CD4-positive, alpha-beta T cell (primary cell): Measurements from ENCODE around the gene PIAS1. TPM values are rescaled to one million over a fixed set of nuclear protein-coding genes. Genes with fewer than 3 reads are reported as not detected.

Experiments used
- ATAC-seq: fragments of 200-7000 bp; cut with Tn5 transposase; one replicate; pipeline ENCODE4 v1.10.0; 2022; ENCODE audit warnings: mild to moderate bottlenecking; ENCODE audit not compliant: poor library complexity
- CTCF ChIA-PET: fragments of 350-600 bp; sonication (Branson Sonifier 250); formaldehyde crosslinking; loops from one replicate; lab custom pipeline; 2021; ENCODE audit warnings: antibody characterized with exemption, inconsistent platforms; lab: Charles Lee
- POLR2A ChIA-PET: fragments of 350-600 bp; sonication (Branson Sonifier 250); formaldehyde crosslinking; loops from one replicate; lab custom pipeline; 2021; ENCODE audit warnings: antibody characterized with exemption, inconsistent platforms; lab: Charles Lee
- DNase-seq, 14 experiments: peaks; one replicate each; pipeline ENCODE4 v3.0.0-alpha.2; 2013 to 2020; ENCODE audit warnings: mixed read lengths in 2 of 14
- H3K27ac ChIP-seq, 2 donors: one replicate each; pipeline versions ENCODE4 v1.5.1 to v1.7.0; 2013; ENCODE audit warnings: low read length in 2 of 2, low read depth in 1 of 2, mild to moderate bottlenecking in 1 of 2
- H3K27me3 ChIP-seq, 2 experiments: 1 replicate in 1 of 2; 2 replicates in 1 of 2; pipeline versions ENCODE4 v1.6.1 to v1.7.0; 2013; ENCODE audit warnings: low read length in 2 of 2, control low read depth in 1 of 2, mild to moderate bottlenecking in 1 of 2, moderate library complexity in 1 of 2; ENCODE audit not compliant: insufficient read depth in 2 of 2, control insufficient read depth in 1 of 2
- H3K36me3 ChIP-seq: one replicate; pipeline ENCODE4 v1.6.1; 2013; ENCODE audit warnings: low read length, control low read depth; ENCODE audit not compliant: insufficient read depth
- H3K4me1 ChIP-seq: one replicate; pipeline ENCODE4 v1.6.1; 2013; ENCODE audit warnings: low read length, control low read depth; ENCODE audit not compliant: insufficient read depth
- H3K4me3 ChIP-seq: one replicate; pipeline ENCODE4 v1.5.1; 2013; ENCODE audit warnings: mild to moderate bottlenecking, low read length, moderate library complexity
- H3K9me3 ChIP-seq, 2 experiments: 1 replicate in 1 of 2; 2 replicates in 1 of 2; pipeline versions ENCODE4 v1.6.1 to v1.7.0; 2013; ENCODE audit warnings: low read length in 2 of 2, mild to moderate bottlenecking in 2 of 2, control low read depth in 1 of 2, moderate library complexity in 1 of 2; ENCODE audit not compliant: control insufficient read depth in 1 of 2, insufficient read depth in 1 of 2
- H3K27ac Mint-ChIP-seq: one replicate; pipeline ENCODE4 v1.8.0; 2020; ENCODE audit warnings: mixed read lengths
- H3K27me3 Mint-ChIP-seq: one replicate; pipeline ENCODE4 v1.8.0; 2021; ENCODE audit warnings: mixed read lengths
- H3K36me3 Mint-ChIP-seq: one replicate; pipeline ENCODE4 v1.8.0; 2021; ENCODE audit warnings: low read depth, mixed read lengths
- H3K4me1 Mint-ChIP-seq: one replicate; pipeline ENCODE4 v1.8.0; 2021; ENCODE audit warnings: low read depth, mixed read lengths
- H3K4me3 Mint-ChIP-seq: one replicate; pipeline ENCODE4 v1.8.0; 2020; ENCODE audit warnings: mild to moderate bottlenecking, mixed read lengths
- H3K9me3 Mint-ChIP-seq: one replicate; pipeline ENCODE4 v1.8.0; 2020; ENCODE audit warnings: mixed read lengths
- CTCF ChIP-seq: fragments of 200-600 bp; IDR thresholded peaks from one replicate; pipeline ENCODE4 v1.8.0; 2022; ENCODE audit warnings: antibody characterized with exemption, mild to moderate bottlenecking
- intact Hi-C, 2 experiments: fragments of 100-400 bp; cut with DNase I in 1 of 2; cut with micrococcal nuclease in 1 of 2; formaldehyde crosslinking; loops; one replicate each; pipeline versions ENCODE4 v1.15.1 to v1.9.0; 2023 to 2025; cut with DNase I, micrococcal nuclease
- total RNA-seq, 174 experiments: library from RNA in 2 of 174; stranded (reverse) in 2 of 174; gene quantifications; one replicate each; pipeline ENCODE4 v1.2.3 and lab custom pipeline; 2021 to 2026

PIAS1 gene
- total RNA-seq, 2 experiments from 2014 or later, result 73.1 to 74.8 TPM

DNA sequence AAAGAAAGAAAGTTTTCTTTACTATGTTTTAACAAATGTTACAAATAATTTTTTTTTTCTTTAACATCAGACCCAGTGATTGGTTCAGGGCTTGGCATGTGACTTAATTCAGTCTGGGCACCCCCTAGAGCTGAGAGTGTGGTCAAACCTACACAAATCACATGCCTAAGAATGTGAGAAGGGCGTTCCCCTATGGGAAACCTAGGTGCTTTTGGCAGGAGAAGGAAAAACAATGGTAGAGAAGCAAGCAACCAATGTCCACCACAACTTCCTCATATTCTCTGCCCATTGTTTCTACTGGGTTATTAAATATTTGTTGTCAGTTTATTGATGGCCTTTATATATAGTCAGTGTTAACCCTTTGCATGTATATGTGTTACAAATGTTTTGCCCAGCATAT lies 21.4 kb upstream of the PIAS1 start:
- ATAC-seq (no peak), DNase-seq (peak in 2 of 14 experiments; percentile 41 to 47)
- H3K27ac ChIP-seq, result no peak overlapping the region
- H3K4me3 ChIP-seq, result no peak overlapping the region
- H3K36me3 Mint-ChIP-seq, result no peaks in the 10 kb centered on the region
- H3K9me3 ChIP-seq, result no peaks in the 10 kb centered on the region
- H3K4me3 Mint-ChIP-seq, result no peak overlapping the region
- peaks cover 38% of the 10 kb centered on the region for H3K27me3 Mint-ChIP-seq
- no peak for TF ChIP-seq CTCF
- CTCF ChIA-PET, result no interaction called here
- H3K9me3 Mint-ChIP-seq, result no peaks in the 10 kb centered on the region
- H3K4me1 ChIP-seq, result no peaks in the 10 kb centered on the region
- intact Hi-C loops, result no loop called here
- H3K4me1 Mint-ChIP-seq, result no peaks in the 10 kb centered on the region
- peaks cover 6 to 25% of the 10 kb centered on the region in 2 experiments for H3K27me3 ChIP-seq
- H3K36me3 ChIP-seq, result no peaks in the 10 kb centered on the region
- POLR2A ChIA-PET, result no interaction called here
- H3K27ac Mint-ChIP-seq, result no peak overlapping the region

DNA sequence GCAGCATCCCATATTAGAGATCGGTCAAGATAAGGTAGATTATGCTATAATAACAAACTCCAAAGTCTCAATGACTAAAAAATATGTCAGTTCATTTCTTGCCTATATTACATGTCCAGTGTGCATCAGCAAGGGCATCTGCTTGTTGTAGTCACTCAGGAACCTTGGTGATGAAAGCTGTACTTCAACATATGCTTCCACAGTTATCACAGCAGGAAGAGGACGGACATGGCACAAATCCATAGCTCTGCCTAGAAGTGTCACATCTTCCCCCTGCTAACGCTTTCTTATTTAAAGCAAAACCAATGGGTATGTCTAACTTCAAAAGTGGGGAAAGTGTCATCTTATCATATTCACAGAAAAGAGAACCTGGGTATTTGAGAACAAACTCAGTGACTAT lies 20.0 kb upstream of the PIAS1 start:
- no peak overlapping the region for H3K4me3 ChIP-seq
- ATAC-seq, result no peak
- peaks cover 6 to 30% of the 10 kb centered on the region in 2 experiments for H3K27me3 ChIP-seq
- Mint-ChIP-seq H3K27me3 (peaks cover 44% of the 10 kb centered on the region), H3K4me1 (no peaks in the 10 kb centered on the region), H3K9me3 (no peaks in the 10 kb centered on the region), H3K36me3 (no peaks in the 10 kb centered on the region), H3K27ac (no peak overlapping the region), H3K4me3 (no peak overlapping the region)
- no peak for TF ChIP-seq CTCF
- no peak overlapping the region for H3K27ac ChIP-seq
- ChIA-PET CTCF (no interaction called here), POLR2A (no interaction called here)
- intact Hi-C loops, result no loop called here
- no peaks in the 10 kb centered on the region for H3K4me1 ChIP-seq
- H3K36me3 ChIP-seq, result no peaks in the 10 kb centered on the region
- no peaks in the 10 kb centered on the region for H3K9me3 ChIP-seq
- no peak for DNase-seq

DNA sequence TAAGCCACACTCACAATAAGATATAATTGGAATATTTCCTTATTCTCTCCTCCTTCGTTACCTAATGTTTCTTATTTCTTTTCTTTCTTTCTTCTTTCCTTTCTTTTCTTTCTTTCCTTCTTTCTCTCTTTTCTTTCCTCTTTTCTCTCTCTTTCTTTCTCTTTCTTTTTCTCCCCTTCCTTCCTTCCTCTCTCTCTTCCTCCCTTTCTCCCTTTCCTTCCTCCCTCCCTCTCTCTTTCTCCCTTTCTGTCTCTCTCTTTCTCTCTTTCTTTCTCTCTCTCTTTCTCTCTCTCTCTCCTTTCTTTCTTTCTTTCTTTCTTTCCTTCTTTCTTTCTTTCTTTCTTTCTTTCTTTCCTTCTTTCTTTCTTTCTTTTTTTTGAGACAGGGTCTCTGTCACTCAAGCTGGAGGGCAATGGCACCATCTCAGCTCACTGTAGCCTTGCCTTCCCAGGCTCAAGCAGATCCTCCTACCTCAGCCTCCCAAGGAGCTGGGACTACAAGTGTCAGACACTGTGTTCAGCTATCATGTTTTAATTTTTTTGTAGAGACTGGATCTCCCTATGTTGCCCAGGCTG lies 19.3 kb upstream of the PIAS1 start:
- H3K4me3 ChIP-seq, result no peak overlapping the region
- Mint-ChIP-seq H3K36me3 (no peaks in the 10 kb centered on the region), H3K27me3 (peaks cover 44% of the 10 kb centered on the region), H3K27ac (no peak overlapping the region), H3K4me3 (no peak overlapping the region), H3K9me3 (no peaks in the 10 kb centered on the region), H3K4me1 (no peaks in the 10 kb centered on the region)
- CTCF ChIA-PET, result no interaction called here
- H3K4me1 ChIP-seq, result no peaks in the 10 kb centered on the region
- H3K27me3 ChIP-seq, result peaks cover 6 to 30% of the 10 kb centered on the region in 2 experiments
- intact Hi-C loops, result no loop called here
- no peak overlapping the region for H3K27ac ChIP-seq
- no peak for DNase-seq
- POLR2A ChIA-PET, result no interaction called here
- no peak for TF ChIP-seq CTCF
- no peaks in the 10 kb centered on the region for H3K36me3 ChIP-seq
- no peak for ATAC-seq
- no peaks in the 10 kb centered on the region for H3K9me3 ChIP-seq
